KMS-11 (cell line): Measurements from ENCODE around the gene PDE12.

ENCODE experiments used
- H2AFZ ChIP-seq: fragments of 200-600 bp; sonication (generic); 2 replicates; pipeline ENCODE4 v1.6.1; 2016; ENCODE audit warnings: antibody characterized with exemption, mixed run types, low read depth
- H3K27ac ChIP-seq: fragments of 200-600 bp; sonication (generic); 2 replicates; pipeline ENCODE4 v1.6.1; 2016; ENCODE audit warnings: mild to moderate bottlenecking, mixed run types
- H3K27me3 ChIP-seq: fragments of 200-600 bp; sonication (generic); 2 replicates; pipeline ENCODE4 v1.6.1; 2017; ENCODE audit warnings: mild to moderate bottlenecking, low read depth, mixed run types, moderate library complexity; ENCODE audit not compliant: insufficient read depth
- H3K36me3 ChIP-seq: fragments of 200-600 bp; sonication (generic); 2 replicates; pipeline ENCODE4 v1.6.1; 2017; ENCODE audit warnings: mild to moderate bottlenecking, mixed run types; ENCODE audit not compliant: insufficient read depth
- H3K4me1 ChIP-seq: fragments of 200-600 bp; sonication (generic); 2 replicates; pipeline ENCODE4 v1.6.1; 2016; ENCODE audit warnings: mild to moderate bottlenecking, low read depth, mixed run types; ENCODE audit not compliant: poor library complexity, severe bottlenecking
- H3K4me2 ChIP-seq: fragments of 200-600 bp; sonication (generic); 2 replicates; pipeline ENCODE4 v1.7.0; 2016; ENCODE audit warnings: mild to moderate bottlenecking, mixed run types
- H3K4me3 ChIP-seq: fragments of 200-600 bp; sonication (generic); IDR thresholded peaks from 2 replicates; pipeline ENCODE4 v1.6.1; 2017; ENCODE audit warnings: low read depth, low read length, mixed read lengths; ENCODE audit not compliant: insufficient read depth
- H3K79me2 ChIP-seq: fragments of 200-600 bp; sonication (generic); 2 replicates; pipeline ENCODE4 v1.6.1; 2016; ENCODE audit warnings: low read depth, mixed run types; ENCODE audit not compliant: insufficient read depth
- H3K9ac ChIP-seq: fragments of 200-600 bp; sonication (generic); 2 replicates; pipeline ENCODE4 v1.6.1; 2016; ENCODE audit warnings: mild to moderate bottlenecking, mixed run types
- H4K20me1 ChIP-seq: fragments of 200-600 bp; sonication (generic); 2 replicates; pipeline ENCODE4 v1.6.1; 2016; ENCODE audit warnings: mild to moderate bottlenecking, mixed run types; ENCODE audit not compliant: insufficient read depth
- TF ChIP-seq, protein P1 (sequence below): fragments of 200-600 bp; sonication (generic); conservative IDR thresholded peaks from 2 replicates; pipeline ENCODE4 v1.6.1; 2017; ENCODE audit warnings: low read depth, mild to moderate bottlenecking, antibody characterized with exemption, low read length, moderate library complexity, mixed read lengths

The PDE12 gene

DNA sequence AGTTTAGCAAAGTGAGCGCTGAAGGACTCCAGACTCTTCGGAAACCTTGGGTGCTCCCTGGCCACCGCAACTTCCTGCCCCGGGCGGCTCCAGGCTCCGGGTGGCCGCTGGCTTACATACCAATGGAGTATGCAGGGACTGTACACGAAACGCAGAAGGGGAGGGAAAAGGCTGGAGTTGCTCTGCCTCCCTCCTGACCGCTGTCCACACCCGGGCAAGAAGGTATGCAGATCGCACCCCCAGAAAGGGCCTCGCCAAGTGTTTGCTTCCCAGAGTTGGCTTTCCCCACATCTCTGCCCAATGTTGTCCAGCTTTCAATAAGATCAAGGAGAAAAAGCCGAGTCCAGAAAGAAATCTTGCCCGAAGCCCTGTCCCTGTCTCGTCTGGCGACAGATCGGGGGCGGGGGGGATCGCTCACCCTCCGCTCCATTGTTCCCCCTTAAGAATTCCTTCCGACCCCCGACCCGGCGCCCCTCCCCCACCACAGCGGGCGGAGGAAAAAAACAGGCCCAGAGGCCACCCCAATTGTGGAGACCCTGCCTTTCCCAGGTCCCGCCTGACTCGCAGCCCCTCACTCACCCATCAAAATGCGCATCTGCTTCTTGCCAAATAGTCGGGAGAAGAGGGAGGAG lies 40.5 kb downstream of the PDE12 start:
- Histone ChIP-seq H3K79me2 (peaks cover 53% of the 10 kb centered on the region), H2AFZ (peak overlapping the region; percentile 52; the same call in 1 of the 2 replicates), H3K4me1 (peaks cover 16% of the 10 kb centered on the region), H3K27me3 (no peaks in the 10 kb centered on the region), H3K4me2 (peak overlapping the region; percentile 67), H3K27ac (peak overlapping the region; percentile 87), H3K36me3 (no peaks in the 10 kb centered on the region; the same call in 1 of the 2 replicates), H3K9ac (peak overlapping the region; percentile 84), H3K4me3 (peak overlapping the region; percentile 44), H4K20me1 (no peaks in the 10 kb centered on the region)
- TF ChIP-seq, protein P1, sequence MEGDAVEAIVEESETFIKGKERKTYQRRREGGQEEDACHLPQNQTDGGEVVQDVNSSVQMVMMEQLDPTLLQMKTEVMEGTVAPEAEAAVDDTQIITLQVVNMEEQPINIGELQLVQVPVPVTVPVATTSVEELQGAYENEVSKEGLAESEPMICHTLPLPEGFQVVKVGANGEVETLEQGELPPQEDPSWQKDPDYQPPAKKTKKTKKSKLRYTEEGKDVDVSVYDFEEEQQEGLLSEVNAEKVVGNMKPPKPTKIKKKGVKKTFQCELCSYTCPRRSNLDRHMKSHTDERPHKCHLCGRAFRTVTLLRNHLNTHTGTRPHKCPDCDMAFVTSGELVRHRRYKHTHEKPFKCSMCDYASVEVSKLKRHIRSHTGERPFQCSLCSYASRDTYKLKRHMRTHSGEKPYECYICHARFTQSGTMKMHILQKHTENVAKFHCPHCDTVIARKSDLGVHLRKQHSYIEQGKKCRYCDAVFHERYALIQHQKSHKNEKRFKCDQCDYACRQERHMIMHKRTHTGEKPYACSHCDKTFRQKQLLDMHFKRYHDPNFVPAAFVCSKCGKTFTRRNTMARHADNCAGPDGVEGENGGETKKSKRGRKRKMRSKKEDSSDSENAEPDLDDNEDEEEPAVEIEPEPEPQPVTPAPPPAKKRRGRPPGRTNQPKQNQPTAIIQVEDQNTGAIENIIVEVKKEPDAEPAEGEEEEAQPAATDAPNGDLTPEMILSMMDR: no peak

DNA sequence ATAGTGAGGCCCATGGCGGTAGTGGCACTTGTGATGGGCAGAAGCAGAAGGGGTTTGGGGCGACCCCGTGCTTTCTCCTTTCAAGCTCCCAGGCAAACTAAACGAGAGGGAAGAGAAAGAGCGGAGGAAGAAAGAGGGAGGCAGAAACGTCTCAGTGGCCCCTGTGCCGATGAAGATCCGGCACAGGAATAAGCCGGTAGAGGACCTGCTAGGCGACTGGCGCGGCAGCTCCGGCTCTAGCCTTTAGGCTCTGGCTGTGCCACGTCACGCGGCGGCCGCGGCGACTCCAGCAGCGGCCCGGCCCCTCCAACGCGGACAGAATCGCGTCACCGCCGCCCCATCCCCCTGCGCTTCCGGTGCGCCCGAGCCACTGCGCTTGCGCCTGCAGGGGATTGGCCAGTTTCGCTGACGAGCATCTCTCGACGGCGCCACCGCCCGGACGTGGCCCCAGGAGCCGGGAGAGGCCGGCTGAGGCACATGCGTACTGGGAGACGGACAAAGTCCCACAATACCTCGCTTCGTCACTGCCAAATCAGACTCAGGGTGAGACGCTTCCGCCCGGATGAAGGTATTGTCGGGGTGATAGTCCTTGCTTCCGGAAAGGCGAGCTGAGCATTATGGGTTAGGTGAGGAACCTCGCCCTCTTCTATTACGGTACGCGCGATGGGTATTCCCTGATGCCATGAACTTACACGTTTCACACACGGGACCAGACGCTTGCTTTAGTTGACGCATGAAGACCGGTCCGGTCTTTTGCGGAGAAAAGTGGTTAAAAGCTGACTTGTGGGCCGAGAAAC lies 41.3 kb downstream of the PDE12 start, which contains the start of gene ARF4:
Gene ARF4 (minus strand): TSS at position 218 of the 797 bp plus-strand sequence. CDS start 204 bp downstream, at position 14.
- Histone ChIP-seq H4K20me1 (no peaks in the 10 kb centered on the region), H3K79me2 (peaks cover 46% of the 10 kb centered on the region), H3K27me3 (no peaks in the 10 kb centered on the region), H2AFZ (peak within 1 kb of the TSS; percentile 82), H3K4me2 (peak within 1 kb of the TSS; percentile 67), H3K27ac (peak within 1 kb of the TSS; percentile 92), H3K4me1 (peaks cover 16% of the 10 kb centered on the region), H3K36me3 (no peaks in the 10 kb centered on the region; the same call in 1 of the 2 replicates), H3K9ac (peak within 1 kb of the TSS; percentile 92), H3K4me3 (peak within 1 kb of the TSS; percentile 44)
- TF ChIP-seq, protein P1: no peak

- peaks cover 16% of the 10 kb centered on the region for H3K4me1 ChIP-seq
- H3K27ac ChIP-seq: peak overlapping the region; percentile 92; the same call in 1 of the 2 replicates
- no peaks in the 10 kb centered on the region for H3K27me3 ChIP-seq
- peak overlapping the region; percentile 82; the same call in 1 of the 2 replicates for H2AFZ ChIP-seq
- H3K79me2 ChIP-seq: peaks cover 31% of the 10 kb centered on the region
- peak overlapping the region; percentile 44 for H3K4me2 ChIP-seq
- no peaks in the 10 kb centered on the region; the same call in 1 of the 2 replicates for H3K36me3 ChIP-seq
- peak overlapping the region; percentile 92; the same call in 1 of the 2 replicates for H3K9ac ChIP-seq
- no peak overlapping the region for H3K4me3 ChIP-seq
- H4K20me1 ChIP-seq: no peaks in the 10 kb centered on the region
- TF ChIP-seq, protein P1: no peak
These were observed 42.8 kb downstream of the PDE12 start for GRCh38 chr3:57598765-57599360.

DNA sequence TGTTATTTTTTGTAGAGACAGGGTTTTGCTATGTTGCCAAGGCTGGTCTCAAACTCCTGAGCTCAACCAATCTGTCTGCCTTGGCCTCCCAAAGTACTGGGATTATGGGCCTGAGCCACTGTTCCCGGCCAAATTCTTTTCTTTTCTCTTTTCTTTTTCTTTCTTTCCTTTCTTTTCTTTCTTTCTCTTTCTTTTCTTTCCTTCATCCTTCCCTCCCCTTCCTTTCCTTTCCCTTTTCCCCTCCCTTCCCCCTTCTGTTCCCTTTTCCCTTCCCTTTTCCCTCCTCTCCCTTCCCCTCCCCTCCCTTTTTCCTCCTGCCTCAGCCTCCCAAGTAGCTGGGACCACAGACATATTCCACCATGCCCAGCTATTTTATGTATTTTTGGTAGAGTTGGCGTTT lies 44.1 kb downstream of the PDE12 start:
- no peaks in the 10 kb centered on the region for H3K36me3 ChIP-seq
- H3K4me2 ChIP-seq: no peak overlapping the region
- H3K27me3 ChIP-seq: no peaks in the 10 kb centered on the region
- H3K9ac ChIP-seq: no peak overlapping the region
- H4K20me1 ChIP-seq: no peaks in the 10 kb centered on the region
- H3K79me2 ChIP-seq: peaks cover 18% of the 10 kb centered on the region
- H3K4me3 ChIP-seq: no peak overlapping the region
- H3K4me1 ChIP-seq: peaks cover 8% of the 10 kb centered on the region
- TF ChIP-seq, protein P1: no peak
- H2AFZ ChIP-seq: no peak overlapping the region
- H3K27ac ChIP-seq: no peak overlapping the region
